Uterus (tissue), 4 donors: ENCODE measurements around the gene SIGLEC10. TPM values are rescaled to one million over a fixed set of nuclear protein-coding genes. Genes with fewer than 3 reads are reported as not detected.
"Not testable (repeated sequence)": the region's sequence is repeated elsewhere in the genome, so short reads cannot be mapped to it uniquely, and the experiment has no call there.

ENCODE experiments used
- DNase-seq, 2 donors: peaks; one replicate each; pipeline ENCODE4 v3.0.0-alpha.2; 2019 to 2020
- H3K27ac ChIP-seq, 2 donors: fragments of 200-600 bp; sonication (generic); 1 replicate in 1 of 2; 2 replicates in 1 of 2; pipeline ENCODE4 v1.5.1; 2016 to 2018
- H3K27me3 ChIP-seq, 2 donors: fragments of 200-600 bp; sonication (generic); one replicate each; pipeline ENCODE4 v1.5.1; 2018 to 2019; ENCODE audit warnings: control low read depth in 1 of 2
- H3K36me3 ChIP-seq, 2 donors: fragments of 200-600 bp; sonication (generic); one replicate each; pipeline ENCODE4 v1.5.1; 2019; ENCODE audit warnings: control low read depth in 1 of 2
- H3K4me1 ChIP-seq, 2 donors: fragments of 200-600 bp; sonication (generic); one replicate each; pipeline ENCODE4 v1.5.1; 2018 to 2019; ENCODE audit warnings: control low read depth in 1 of 2
- H3K4me3 ChIP-seq, 2 donors: fragments of 200-600 bp; sonication (generic); 1 replicate in 1 of 2; 2 replicates in 1 of 2; pipeline ENCODE4 v1.5.1; 2018 to 2019; ENCODE audit warnings: mild to moderate bottlenecking in 1 of 2
- H3K9me3 ChIP-seq, 2 donors: fragments of 200-600 bp; sonication (generic); one replicate each; pipeline ENCODE4 v1.5.1; 2019; ENCODE audit warnings: control low read depth in 1 of 2
- POLR2A ChIP-seq, 2 donors: fragments of 450-650 bp; IDR thresholded peaks; one replicate each; pipeline ENCODE4 v1.6.1; 2016; ENCODE audit warnings: antibody characterized with exemption in 2 of 2, mild to moderate bottlenecking in 1 of 2, moderate library complexity in 1 of 2
- intact Hi-C: fragments of 100-400 bp; cut with DNase I; formaldehyde crosslinking; loops from one replicate; pipeline ENCODE4 v1.15.1; 2023; ENCODE audit warnings: low total_unique reads
- total RNA-seq, 4 donors: library from RNA; depleted of rRNA in 3 of 4; stranded (reverse); fragments of >200 nt in 3 of 4; gene quantifications; one replicate each; pipeline versions ENCODE4 v1.1.0 to v1.2.4, GENCODE V29; 2014 to 2023
- TF ChIP-seq, protein P1 (sequence below), 4 experiments: fragments of 200-600 bp in 2 of 4; fragments of 450-650 bp in 2 of 4; sonication (generic) in 2 of 4; IDR thresholded peaks; one replicate each; pipeline ENCODE4 v1.5.1; 2016 to 2019; ENCODE audit warnings: antibody characterized with exemption in 4 of 4, mild to moderate bottlenecking in 2 of 4, moderate library complexity in 1 of 4
- donor health status: DM: yes; HTN: yes; CAD: no.

Gene SIGLEC10
- total RNA-seq, 4 donors from 2014 or later, result 0.26 to 11.2 (median 1.1) TPM

DNA sequence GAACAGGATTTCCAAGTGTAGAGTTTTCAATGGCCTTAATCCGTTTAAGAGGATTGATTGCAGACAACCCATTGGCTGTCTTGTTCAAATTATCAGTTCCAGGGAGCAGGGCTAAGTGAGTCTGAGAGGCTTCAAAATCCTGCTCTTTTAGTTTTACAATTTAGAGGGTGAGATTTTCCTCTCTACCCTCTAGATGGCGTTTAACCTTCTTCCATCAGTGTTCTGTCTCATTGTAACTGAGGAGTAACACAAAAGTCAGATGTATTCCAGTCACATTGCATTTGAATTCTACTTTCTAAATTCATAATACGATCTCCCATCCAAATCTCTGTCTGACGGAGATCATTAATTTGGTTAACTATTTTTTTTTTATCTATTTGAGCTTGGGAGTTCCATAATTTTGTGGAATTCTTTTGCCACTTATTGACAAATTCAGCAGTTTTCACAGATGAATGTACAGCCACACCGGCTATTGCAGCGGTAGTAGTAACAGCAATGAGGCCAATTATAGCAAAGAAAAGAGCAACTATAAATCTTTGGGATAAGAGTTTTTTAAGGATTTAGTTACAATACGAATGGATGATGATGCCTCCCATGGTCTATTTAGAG lies 19.2 kb downstream of the SIGLEC10 start:
- no peaks in the 10 kb centered on the region for H3K9me3 ChIP-seq
- H3K27me3 ChIP-seq, result no peaks in the 10 kb centered on the region
- no peaks in the 10 kb centered on the region for H3K4me1 ChIP-seq
- no peak overlapping the region for H3K27ac ChIP-seq
- TF ChIP-seq, protein P1, sequence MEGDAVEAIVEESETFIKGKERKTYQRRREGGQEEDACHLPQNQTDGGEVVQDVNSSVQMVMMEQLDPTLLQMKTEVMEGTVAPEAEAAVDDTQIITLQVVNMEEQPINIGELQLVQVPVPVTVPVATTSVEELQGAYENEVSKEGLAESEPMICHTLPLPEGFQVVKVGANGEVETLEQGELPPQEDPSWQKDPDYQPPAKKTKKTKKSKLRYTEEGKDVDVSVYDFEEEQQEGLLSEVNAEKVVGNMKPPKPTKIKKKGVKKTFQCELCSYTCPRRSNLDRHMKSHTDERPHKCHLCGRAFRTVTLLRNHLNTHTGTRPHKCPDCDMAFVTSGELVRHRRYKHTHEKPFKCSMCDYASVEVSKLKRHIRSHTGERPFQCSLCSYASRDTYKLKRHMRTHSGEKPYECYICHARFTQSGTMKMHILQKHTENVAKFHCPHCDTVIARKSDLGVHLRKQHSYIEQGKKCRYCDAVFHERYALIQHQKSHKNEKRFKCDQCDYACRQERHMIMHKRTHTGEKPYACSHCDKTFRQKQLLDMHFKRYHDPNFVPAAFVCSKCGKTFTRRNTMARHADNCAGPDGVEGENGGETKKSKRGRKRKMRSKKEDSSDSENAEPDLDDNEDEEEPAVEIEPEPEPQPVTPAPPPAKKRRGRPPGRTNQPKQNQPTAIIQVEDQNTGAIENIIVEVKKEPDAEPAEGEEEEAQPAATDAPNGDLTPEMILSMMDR (IDR thresholded peaks at IDR 0.05), result peak; percentile 21 to 45 (median 24)
- no peak for TF ChIP-seq POLR2A (IDR thresholded peaks at IDR 0.05)
- intact Hi-C loops, result no loop called here
- DNase-seq, result no peak
- no peaks in the 10 kb centered on the region for H3K36me3 ChIP-seq
- no peak overlapping the region for H3K4me3 ChIP-seq

DNA sequence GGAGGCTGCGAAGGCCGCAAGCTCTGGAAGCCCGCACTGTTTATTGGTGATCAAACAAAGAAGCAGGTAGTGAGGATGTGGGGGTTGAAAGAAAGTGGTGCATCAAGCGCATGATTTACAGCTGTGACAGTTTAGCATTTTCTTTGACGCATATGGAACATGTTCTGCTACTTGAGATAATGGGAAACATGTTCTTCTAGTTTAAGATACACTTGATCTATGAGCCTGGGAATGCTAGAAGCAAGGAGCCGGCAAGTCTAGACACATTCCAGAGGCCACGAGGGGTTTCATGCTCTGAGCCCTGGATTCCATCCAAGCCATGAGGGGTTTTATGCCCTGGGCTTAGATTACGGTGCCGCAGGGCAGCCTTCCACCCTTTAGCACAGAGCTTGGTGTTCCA lies 20.0 kb downstream of the SIGLEC10 start:
- H3K4me3 ChIP-seq, H3K36me3 ChIP-seq, H3K4me1 ChIP-seq, H3K27ac ChIP-seq, H3K27me3 ChIP-seq, intact Hi-C loops, DNase-seq, H3K9me3 ChIP-seq: not testable (repeated sequence)

DNA sequence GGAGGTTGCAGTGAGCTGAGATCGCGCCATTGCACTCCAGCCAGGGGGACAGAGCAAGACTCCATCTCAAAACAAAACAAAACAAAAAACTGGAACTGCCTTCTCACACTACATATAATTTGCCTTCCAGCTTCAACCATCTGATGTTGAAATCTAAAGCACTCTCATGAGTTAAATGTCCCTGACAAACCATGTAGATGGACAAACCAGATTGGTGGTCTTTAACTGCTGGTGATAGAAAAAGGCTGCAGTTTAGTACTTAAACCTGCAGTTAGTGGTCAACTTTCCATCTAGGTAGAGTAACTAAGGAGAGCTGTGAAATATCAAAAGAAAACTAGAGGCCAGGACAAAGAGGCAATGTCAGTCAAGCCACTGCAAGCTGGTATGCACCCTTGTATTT lies 21.3 kb downstream of the SIGLEC10 start:
- Histone ChIP-seq H3K9me3 (no peaks in the 10 kb centered on the region), H3K4me3 (no peak overlapping the region), H3K36me3 (no peaks in the 10 kb centered on the region), H3K27ac (no peak overlapping the region), H3K4me1 (no peaks in the 10 kb centered on the region), H3K27me3 (no peaks in the 10 kb centered on the region)
- TF ChIP-seq, protein P1 (IDR thresholded peaks at IDR 0.05), result no peak
- no peak for TF ChIP-seq POLR2A (IDR thresholded peaks at IDR 0.05)
- intact Hi-C loops, result no loop called here
- DNase-seq, result no peak

DNA sequence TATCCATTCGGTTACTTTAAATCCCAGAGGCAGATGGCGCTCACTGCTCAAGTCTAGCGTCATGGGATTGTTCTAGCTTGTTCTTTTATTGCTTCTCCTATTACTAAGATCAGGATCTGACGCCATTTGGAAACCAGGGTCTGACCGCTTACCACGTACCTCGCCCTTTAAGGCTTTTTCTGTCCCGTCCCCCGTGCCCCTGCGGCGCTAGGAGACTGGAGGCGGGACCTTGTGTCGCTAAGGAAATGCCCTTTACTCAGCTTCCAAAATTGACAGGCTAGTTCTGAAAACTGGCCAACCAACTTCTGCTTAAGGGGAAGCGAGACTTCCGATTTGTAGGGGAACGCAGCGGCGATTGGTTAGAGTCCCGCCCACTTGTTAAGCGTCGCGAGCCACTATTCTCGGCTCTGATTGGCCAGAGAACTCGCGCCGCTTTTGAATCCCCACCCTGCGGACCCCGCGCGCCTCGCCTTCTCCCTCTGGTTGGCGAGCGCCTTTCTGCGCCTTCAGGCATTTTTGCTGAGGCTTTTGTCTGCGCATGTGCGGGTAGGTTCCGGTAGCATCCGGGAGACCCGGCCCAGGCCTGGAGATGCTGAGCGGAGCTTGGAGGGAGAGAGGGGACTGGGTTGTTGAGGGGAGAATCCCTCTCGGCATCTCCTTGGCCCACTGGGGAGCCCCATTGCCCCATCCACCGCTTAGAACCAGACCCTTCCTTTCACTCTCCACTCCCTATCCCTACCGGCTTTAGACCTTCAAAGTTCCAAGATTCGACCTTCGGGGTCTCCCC lies 23.2 kb downstream of the SIGLEC10 start:
- Histone ChIP-seq H3K4me3 (peak overlapping the region; percentile 30 to 37), H3K27me3 (no peaks in the 10 kb centered on the region), H3K9me3 (no peaks in the 10 kb centered on the region), H3K36me3 (no peaks in the 10 kb centered on the region), H3K27ac (peak overlapping the region; percentile 70 to 75), H3K4me1 (no peaks in the 10 kb centered on the region)
- intact Hi-C loops, result no loop called here
- DNase-seq, result peak; percentile 88 to 95
- TF ChIP-seq POLR2A (IDR thresholded peaks at IDR 0.05), result no peak
- TF ChIP-seq, protein P1 (IDR thresholded peaks at IDR 0.05), result no peak

DNA sequence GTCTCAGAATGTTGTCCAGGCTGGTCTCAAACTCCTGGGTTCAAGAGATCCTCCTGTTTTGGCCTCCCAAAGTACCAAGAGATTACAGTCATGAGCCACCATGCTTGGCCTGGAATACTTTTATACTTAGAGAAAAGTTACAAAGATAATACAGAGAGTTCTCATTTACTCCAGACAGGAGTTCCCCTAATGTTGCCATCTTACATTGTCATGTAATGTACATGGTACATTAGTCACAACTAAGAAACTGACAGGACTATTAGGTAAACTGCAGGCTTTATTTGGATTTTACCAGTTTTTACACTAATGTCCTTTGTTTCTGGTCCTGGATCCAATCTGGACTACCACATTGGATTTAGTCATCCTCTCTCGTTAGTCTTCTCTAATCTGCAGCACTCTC lies 24.7 kb downstream of the SIGLEC10 start:
- Histone ChIP-seq H3K27me3 (no peaks in the 10 kb centered on the region), H3K36me3 (no peaks in the 10 kb centered on the region), H3K27ac (no peak overlapping the region), H3K4me3 (no peak overlapping the region), H3K4me1 (no peaks in the 10 kb centered on the region), H3K9me3 (no peaks in the 10 kb centered on the region)
- DNase-seq, result no peak
- intact Hi-C loops, result no loop called here
- TF ChIP-seq, protein P1 (IDR thresholded peaks at IDR 0.05), result no peak
- no peak for TF ChIP-seq POLR2A (IDR thresholded peaks at IDR 0.05)
